Stimulated activated CD4-positive, alpha-beta T cell treated with anti-CD3 and anti-CD28 coated beads, TNF-alpha, amount 100 ng/mL, for 1 hour (primary cell): ENCODE results near the gene NCK1.
"Not testable (repeated sequence)": the region's sequence is repeated elsewhere in the genome, so short reads cannot be mapped to it uniquely, and the experiment has no call there.

ENCODE experiments used
- DNase-seq, 3 donors: peaks; one replicate each; pipeline ENCODE4 v3.0.0-alpha.2; 2020; ENCODE audit warnings: low read depth in 3 of 3, low spot score in 1 of 3

The NCK1 gene

DNA sequence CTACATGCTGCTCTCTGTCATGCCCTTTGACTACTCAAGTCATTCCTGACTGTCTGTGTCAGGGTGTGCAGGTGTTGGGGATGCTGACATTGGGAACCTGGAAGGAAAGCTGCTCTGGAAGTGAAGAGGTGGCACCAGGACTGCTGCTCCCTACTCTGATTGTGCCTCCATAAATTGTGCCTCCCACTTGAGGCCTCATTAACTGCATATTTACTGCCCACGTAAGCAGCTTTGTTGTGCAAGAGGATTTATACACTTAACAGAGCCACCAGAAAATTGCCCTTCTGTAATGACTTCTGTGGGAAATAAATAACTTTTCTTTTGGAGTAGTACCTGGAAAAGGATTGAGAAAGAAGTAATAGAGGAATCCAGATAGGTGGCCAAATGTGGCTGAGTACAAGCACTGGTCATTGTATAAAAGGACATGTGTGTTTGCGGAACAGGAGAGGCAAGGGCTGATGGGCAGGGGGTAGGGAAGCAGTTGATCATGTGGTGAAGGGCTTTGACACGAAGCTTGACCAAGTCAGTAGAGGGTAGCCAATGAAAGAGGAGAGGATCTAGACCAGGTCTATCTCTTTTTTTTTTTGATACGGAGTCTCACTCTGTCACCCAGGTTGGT lies 120.6 kb downstream of the NCK1 start:
- DNase-seq = no peak

DNA sequence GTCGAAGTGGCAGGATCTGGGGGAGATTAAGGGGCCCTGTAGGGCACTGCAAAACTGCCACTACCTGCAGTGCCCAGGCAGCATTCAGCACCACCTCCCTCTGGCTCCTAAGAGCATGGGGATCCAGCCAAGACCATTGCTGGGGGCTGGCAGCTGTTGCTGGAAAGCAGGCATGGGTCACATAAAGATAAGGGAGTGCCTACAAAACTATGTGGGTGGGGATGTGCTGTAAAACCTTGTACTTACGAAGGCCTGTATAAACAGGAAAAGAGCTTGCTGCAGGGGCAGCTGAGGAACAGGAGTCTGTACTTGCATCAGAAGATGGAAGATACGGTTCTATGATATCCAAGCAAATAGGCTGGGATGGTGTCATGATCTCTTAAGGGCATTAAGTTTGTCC lies 122.8 kb downstream of the NCK1 start:
- no peak for DNase-seq

DNA sequence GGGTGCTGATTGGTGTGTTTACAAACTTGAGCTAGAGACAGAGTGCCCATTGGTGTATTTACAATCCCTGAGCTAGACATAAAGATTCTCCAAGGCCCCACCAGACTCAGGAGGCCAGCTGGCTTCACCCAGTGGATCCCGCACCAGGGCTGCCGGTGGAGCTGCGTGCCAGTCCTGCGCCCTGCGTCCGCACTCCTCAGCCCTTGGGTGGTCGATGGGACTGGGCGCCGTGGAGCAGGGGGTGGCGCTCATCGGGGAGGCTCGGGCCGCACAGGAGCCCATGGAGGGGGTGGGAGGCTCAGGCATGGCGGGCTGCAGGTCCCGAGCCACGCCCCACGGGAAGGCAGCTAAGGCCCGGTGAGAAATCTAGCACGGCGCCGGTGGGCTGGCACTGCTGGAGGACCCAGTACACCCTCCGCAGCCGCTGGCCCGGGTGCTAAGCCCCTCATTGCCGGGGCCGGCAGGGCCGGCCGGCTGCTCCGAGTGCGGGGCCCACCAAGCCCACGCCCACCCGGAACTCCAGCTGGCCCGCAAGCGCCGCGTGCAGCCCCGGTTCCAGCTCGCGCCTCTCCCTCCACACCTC lies 125.5 kb downstream of the NCK1 start:
- DNase-seq = not testable (repeated sequence)

DNA sequence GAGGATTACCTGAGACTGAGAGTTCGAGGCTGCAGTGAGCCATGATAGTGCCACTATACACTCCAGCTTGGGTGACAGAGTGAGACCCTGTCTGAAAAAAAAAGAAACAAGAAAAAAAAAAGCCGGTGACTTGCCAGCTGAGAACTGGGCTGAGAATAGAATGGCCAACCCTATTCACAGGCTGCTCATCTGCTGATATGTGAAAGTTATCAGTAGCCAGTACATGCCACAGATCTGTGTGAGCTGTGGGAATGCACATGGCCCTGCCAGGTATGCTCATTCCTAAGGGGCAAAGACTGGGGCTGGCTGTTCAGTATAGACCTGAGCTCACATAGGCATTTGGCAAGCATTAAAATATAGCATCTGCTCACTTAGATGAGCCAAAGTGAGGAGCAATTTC lies 126.6 kb downstream of the NCK1 start:
- no peak for DNase-seq

DNA sequence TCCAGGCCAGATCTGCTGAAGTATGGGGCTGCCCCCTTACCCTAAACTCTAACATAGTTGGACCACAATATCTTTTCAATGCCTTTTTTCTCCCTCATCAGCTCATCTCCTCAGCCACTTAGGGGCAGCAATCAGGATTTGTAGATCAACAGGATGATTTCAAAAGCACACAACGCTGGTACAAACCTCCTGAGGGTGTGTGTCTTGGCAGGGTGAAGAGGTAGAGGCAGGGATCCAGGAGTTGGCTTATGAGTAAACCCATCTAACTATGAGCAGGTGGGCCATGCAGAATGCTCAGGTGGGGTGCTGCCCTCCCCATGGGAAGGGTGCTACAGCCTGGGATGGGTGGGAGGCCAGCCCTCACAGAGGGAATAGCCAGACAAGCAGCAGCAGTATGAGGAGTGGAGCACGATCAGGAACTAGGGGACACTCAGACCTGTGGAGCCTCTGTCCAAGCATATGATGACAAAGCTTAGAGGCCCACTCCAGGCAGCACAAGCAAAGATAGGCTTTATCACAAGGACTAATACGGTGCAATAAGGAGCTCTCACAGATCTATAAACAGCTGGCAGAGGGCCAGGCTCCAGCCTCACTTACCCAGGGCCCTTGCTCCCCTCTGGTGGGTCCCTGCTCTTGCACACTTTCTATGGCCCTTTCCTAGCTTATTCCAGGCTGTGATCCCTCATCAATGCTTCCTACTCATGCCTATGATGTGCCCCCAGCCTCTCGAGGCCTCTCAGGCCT lies 127.9 kb downstream of the NCK1 start:
- no peak for DNase-seq

DNA sequence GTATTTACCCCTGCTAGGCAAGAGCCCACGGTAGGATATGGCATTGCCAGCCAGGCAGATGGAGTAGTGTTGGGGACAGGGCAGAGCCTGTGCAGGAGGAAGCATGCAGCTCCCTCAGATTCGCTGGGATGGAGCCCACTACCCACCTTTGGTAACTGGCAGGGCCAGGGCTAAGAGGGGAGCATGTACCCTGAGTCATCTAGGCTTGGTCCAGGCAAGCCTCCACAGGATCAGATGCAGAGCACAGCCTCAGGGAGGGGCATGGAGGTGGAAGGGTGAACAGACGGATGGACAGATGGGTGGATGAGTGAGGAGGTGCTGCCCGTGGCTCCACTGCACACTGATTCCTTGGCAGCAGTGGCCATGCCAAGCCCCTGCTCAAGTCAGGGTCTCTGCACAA lies 128.8 kb downstream of the NCK1 start:
- no peak for DNase-seq

DNA sequence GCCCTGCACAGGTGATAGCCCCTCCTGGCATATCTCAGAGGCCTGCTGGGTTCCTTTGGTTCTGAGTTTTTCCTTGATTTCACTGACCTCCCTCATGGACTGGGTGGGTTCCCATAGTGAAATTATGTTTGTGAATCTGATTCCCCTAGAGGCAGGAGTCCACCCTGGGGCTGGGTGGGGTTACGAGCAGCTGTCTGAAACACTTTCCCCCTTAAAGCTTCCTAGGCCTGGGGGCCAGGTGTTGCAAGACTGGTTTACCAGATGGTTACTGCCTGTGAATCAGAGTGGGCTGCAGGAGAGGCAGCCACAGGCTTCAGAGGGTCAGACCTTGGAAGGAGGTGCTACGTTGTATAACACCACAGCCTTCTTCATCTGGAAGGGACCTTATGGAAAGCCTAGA lies 130.1 kb downstream of the NCK1 start:
- DNase-seq = no peak

DNA sequence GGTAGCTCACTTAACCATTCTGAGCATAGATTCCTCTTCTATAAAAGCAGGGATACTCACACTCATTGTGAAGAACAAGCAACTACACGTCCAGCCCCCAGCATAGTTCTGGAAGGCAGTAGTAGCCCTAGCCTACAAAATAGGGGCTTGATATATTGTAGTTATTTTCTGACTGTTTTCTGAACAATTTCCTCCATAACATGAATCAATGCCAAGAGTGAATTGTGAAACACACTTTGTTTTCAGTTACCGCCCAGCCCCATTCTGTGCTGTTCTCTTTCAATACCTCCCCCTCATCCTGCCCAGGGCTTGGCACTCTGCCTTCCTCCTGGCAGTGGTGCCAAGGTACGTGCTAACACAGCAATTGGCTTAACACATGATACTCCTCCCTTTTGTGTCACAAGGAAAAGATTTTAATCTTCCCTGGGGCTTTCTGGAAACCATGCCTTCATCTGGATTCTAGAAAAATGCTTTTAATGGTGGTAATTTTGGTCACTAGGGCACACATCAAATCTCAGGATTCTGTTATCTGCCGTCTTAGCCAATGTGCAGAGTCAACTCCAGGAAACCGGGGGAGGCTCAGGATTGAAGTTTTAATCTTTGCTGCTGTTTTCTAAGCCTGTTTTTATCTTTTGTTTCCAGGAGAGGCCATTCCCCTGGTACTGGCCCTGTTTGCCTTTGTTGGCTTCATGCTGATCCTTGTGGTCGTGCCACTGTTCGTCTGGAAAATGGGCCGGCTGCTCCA lies 132.9 kb downstream of the NCK1 start:
- no peak for DNase-seq

DNA sequence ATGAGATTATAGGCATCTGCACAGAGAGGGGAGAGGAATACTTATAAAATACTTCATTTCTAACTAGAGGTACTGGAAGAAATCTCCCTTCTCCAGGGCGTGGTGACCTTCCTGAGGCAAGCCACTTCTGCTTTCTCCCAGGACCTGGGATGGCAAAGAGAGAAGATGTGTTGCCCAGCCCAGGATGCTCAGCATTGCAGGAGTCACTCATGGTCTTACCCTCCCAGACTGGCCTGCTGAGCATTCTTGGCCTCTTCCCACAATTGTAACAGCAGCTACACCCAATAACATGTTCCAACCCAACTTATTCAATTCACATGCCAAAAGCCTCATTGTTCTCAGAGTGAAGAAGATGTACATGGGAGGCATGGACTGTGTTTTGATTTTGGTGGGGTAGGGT lies 133.6 kb downstream of the NCK1 start:
- DNase-seq = no peak
